ENCODE measurements around the gene TYMP.

DNA sequence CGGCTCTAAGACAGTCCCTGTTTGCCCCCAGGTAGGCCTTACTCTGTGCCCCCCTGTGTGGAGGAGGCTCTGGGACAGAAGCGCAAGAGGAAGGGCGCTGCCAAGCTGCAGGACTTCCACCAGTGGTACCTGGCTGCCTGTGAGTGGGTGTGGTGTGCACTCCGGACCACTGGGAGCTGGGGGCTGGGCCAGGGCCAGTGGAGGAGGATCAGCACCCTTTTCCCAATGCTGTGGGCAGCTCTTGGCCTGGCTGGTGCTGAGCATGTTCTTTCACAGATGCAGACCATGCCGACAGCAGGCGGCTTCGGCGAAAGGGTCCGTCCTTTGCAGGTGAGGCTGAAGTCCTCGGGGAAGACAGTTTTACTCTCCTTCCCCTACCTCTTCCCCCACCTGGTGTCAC is 8.1 kb downstream of the TYMP start:
- TF ChIP-seq CTCF (conservative IDR thresholded peaks at IDR 0.05 in 1 of 2, IDR thresholded peaks at IDR 0.05 in 1 of 2; ENCODE audit: low read depth in 1 of 2, low read length in 2 of 2) = no peak
- TF ChIP-seq EZH2 (IDR thresholded peaks at IDR 0.05; ENCODE audit: low read length, missing control alignments) = no peak

Measured in fibroblast of lung (primary cell).